HG03175 (cell line): ENCODE results near the gene ZNF12.
A peak's percentile ranks its signal among the peaks of the same experiment; 100 is the strongest.
"Not testable (repeated sequence)": the region's sequence is repeated elsewhere in the genome, so short reads cannot be mapped to it uniquely, and the experiment has no call there.

ENCODE experiments used
- ATAC-seq: cut with Tn5 transposase; IDR thresholded peaks from one replicate; pipeline ENCODE4 v1.9.1; 2021; ENCODE audit warnings: mild to moderate bottlenecking, moderate library complexity; ENCODE audit not compliant: unreplicated experiment

The ZNF12 gene

GRCh38 chr7:6706666-6707407 lies at the start of gene ZNF12:
Gene ZNF12, minus strand, starts transcription at chr7:6706947. Its CDS starts 1,774 bp downstream, at chr7:6705173.
- ATAC-seq, result peak; percentile 91

- ATAC-seq, result not testable (repeated sequence)
Measured at GRCh38 chr7:6753964-6754363, 47.2 kb upstream of the ZNF12 start, which contains the start of gene RSPH10B2. Gene RSPH10B2, plus strand, starts transcription at chr7:6754103. Its CDS starts 3,575 bp downstream, at chr7:6757678.

- not testable (repeated sequence) for ATAC-seq
Measured at GRCh38 chr7:6750173-6750572, 43.4 kb upstream of the ZNF12 start.

- ATAC-seq, result not testable (repeated sequence)
Measured at GRCh38 chr7:6749335-6749734, 42.6 kb upstream of the ZNF12 start.

GRCh38 chr7:6744410-6745100 lies 37.8 kb upstream of the ZNF12 start:
- not testable (repeated sequence) for ATAC-seq

GRCh38 chr7:6738415-6738814 lies 31.7 kb upstream of the ZNF12 start:
- ATAC-seq, result not testable (repeated sequence)

GRCh38 chr7:6730343-6730633 lies 23.5 kb upstream of the ZNF12 start:
- no peak for ATAC-seq

GRCh38 chr7:6729492-6730342 lies 23.0 kb upstream of the ZNF12 start:
- peak; percentile 93 for ATAC-seq

- ATAC-seq, result not testable (repeated sequence)
Measured at GRCh38 chr7:6728893-6729491, 22.2 kb upstream of the ZNF12 start.

GRCh38 chr7:6727663-6728062 lies 20.9 kb upstream of the ZNF12 start:
- ATAC-seq, result no peak

GRCh38 chr7:6726341-6726740 lies 19.6 kb upstream of the ZNF12 start:
- ATAC-seq, result not testable (repeated sequence)

- ATAC-seq, result peak; percentile 56
Measured at GRCh38 chr7:6725003-6725402, 18.3 kb upstream of the ZNF12 start.

- ATAC-seq, result not testable (repeated sequence)
Measured at GRCh38 chr7:6724351-6724750, 17.6 kb upstream of the ZNF12 start.

GRCh38 chr7:6718124-6718523 lies 11.4 kb upstream of the ZNF12 start:
- ATAC-seq, result no peak

GRCh38 chr7:6715898-6716297 lies 9.2 kb upstream of the ZNF12 start:
- not testable (repeated sequence) for ATAC-seq

- ATAC-seq, result no peak
Measured at GRCh38 chr7:6714360-6714759, 7.6 kb upstream of the ZNF12 start.

- no peak for ATAC-seq
Measured at GRCh38 chr7:6709808-6710207, 3.1 kb upstream of the ZNF12 start.

- ATAC-seq, result no peak
Measured at GRCh38 chr7:6708304-6708703, 1.6 kb upstream of the ZNF12 start.

- peak; percentile 34 for ATAC-seq
Measured at GRCh38 chr7:6705959-6706665, 635 bp downstream of the ZNF12 start.

GRCh38 chr7:6701860-6702259 lies 4.9 kb downstream of the ZNF12 start:
- ATAC-seq, result no peak
